NCI-H345 treated with DMSO at 0.1 percent for 48 hours (cell line): ENCODE measurements around the gene PARD3B.

Source experiments
- DNase-seq: peaks from one replicate; lab custom pipeline; 2025; ENCODE audit not compliant: unreplicated experiment; lab: John Stamatoyannopoulos, UW

Gene PARD3B

GRCh38 chr2:204885747-204886146, 340.5 kb downstream of the PARD3B start:
- no peak for DNase-seq

GRCh38 chr2:204886713-204887112, 341.4 kb downstream of the PARD3B start:
- DNase-seq: no peak

GRCh38 chr2:204888222-204888621, 342.9 kb downstream of the PARD3B start:
- no peak for DNase-seq

- DNase-seq: no peak
Measured at GRCh38 chr2:204890680-204891079, 345.4 kb downstream of the PARD3B start.

GRCh38 chr2:204891739-204892138, 346.5 kb downstream of the PARD3B start:
- no peak for DNase-seq

- no peak for DNase-seq
Measured at GRCh38 chr2:204892506-204893255, 347.4 kb downstream of the PARD3B start.

GRCh38 chr2:204896146-204896545, 350.9 kb downstream of the PARD3B start:
- DNase-seq: no peak

- no peak for DNase-seq
Measured at GRCh38 chr2:204897561-204897960, 352.3 kb downstream of the PARD3B start.

GRCh38 chr2:204898928-204899640, 353.8 kb downstream of the PARD3B start:
- DNase-seq: no peak

GRCh38 chr2:204899983-204900382, 354.7 kb downstream of the PARD3B start:
- DNase-seq: no peak

- no peak for DNase-seq
Measured at GRCh38 chr2:204900487-204900886, 355.2 kb downstream of the PARD3B start.

- DNase-seq: no peak
Measured at GRCh38 chr2:204900910-204901309, 355.6 kb downstream of the PARD3B start.

- no peak for DNase-seq
Measured at GRCh38 chr2:204901591-204901990, 356.3 kb downstream of the PARD3B start.

GRCh38 chr2:204909791-204910190, 364.5 kb downstream of the PARD3B start:
- no peak for DNase-seq

- DNase-seq: no peak
Measured at GRCh38 chr2:204913312-204913711, 368.0 kb downstream of the PARD3B start.

- no peak for DNase-seq
Measured at GRCh38 chr2:204913854-204914464, 368.7 kb downstream of the PARD3B start.

GRCh38 chr2:204914708-204915107, 369.4 kb downstream of the PARD3B start:
- no peak for DNase-seq

- DNase-seq: no peak
Measured at GRCh38 chr2:204917089-204917701, 371.9 kb downstream of the PARD3B start.

GRCh38 chr2:204920776-204921175, 375.5 kb downstream of the PARD3B start:
- DNase-seq: no peak

GRCh38 chr2:204923957-204924356, 378.7 kb downstream of the PARD3B start:
- DNase-seq: no peak

- DNase-seq: no peak
Measured at GRCh38 chr2:204931562-204931961, 386.3 kb downstream of the PARD3B start.
